Left ventricle myocardium inferior (tissue), 1 donor: ENCODE results near the gene BTN3A1. TPM values are rescaled to one million over a fixed set of nuclear protein-coding genes. Genes with fewer than 3 reads are reported as not detected.

Experiments used
- DNase-seq: peaks from one replicate; pipeline ENCODE4 v3.0.0-alpha.2; 2020
- H3K27ac ChIP-seq: fragments of 200-600 bp; replicated peaks from 2 replicates; pipeline ENCODE4 v1.8.0; 2021
- H3K27me3 ChIP-seq: fragments of 200-600 bp; 2 replicates; pipeline ENCODE4 v1.8.0; 2021; ENCODE audit warnings: low read depth
- H3K36me3 ChIP-seq: fragments of 200-600 bp; 2 replicates; pipeline ENCODE4 v1.8.0; 2021
- H3K4me1 ChIP-seq: fragments of 200-600 bp; 2 replicates; pipeline ENCODE4 v1.8.0; 2021
- H3K4me3 ChIP-seq: fragments of 200-600 bp; 2 replicates; pipeline ENCODE4 v1.8.0; 2021; ENCODE audit warnings: mild to moderate bottlenecking, moderate library complexity
- H3K9me3 ChIP-seq: fragments of 200-600 bp; replicated peaks from 2 replicates; pipeline ENCODE4 v1.8.0; 2021
- CTCF ChIP-seq: fragments of 200-600 bp; IDR thresholded peaks from 2 replicates; pipeline ENCODE4 v1.8.0; 2021; ENCODE audit warnings: antibody characterized with exemption, mild to moderate bottlenecking, borderline replicate concordance
- intact Hi-C: fragments of 100-400 bp; cut with micrococcal nuclease; formaldehyde crosslinking; loops from one replicate; pipeline ENCODE4 v1.11.0; 2022
- total RNA-seq: library from RNA; stranded (reverse); fragmentation: NEBNext Ultra II Directional; extraction: Animal tissue kit (Norgen Biotek cat#: 25700); gene quantifications from one replicate; pipeline ENCODE4 v1.2.1, GENCODE V29; 2021
- donor health status: DM: no; HTN: yes; CAD: no; lungs with severe emphysema.

Gene BTN3A1
- total RNA-seq, 1 donor from 2014 or later: 9.7 TPM

- Histone ChIP-seq H3K9me3 (no peaks in the 10 kb centered on the region), H3K36me3 (peaks cover 9% of the 10 kb centered on the region), H3K4me3 (peak overlapping the region; percentile 90), H3K4me1 (peaks cover 44% of the 10 kb centered on the region), H3K27ac (peak overlapping the region; percentile 92), H3K27me3 (no peaks in the 10 kb centered on the region)
- DNase-seq: no peak
- intact Hi-C loops: no loop called here
- peak; percentile 46 for TF ChIP-seq CTCF
These were observed 18.7 kb downstream of the BTN3A1 start for GRCh38 chr6:26420688-26421171.

GRCh38 chr6:26421259-26422144 is 19.4 kb downstream of the BTN3A1 start:
- H3K4me1 ChIP-seq: peaks cover 44% of the 10 kb centered on the region
- DNase-seq: peak; percentile 44
- H3K4me3 ChIP-seq: peak overlapping the region; percentile 90
- peak overlapping the region; percentile 92 for H3K27ac ChIP-seq
- no peak for TF ChIP-seq CTCF
- no peaks in the 10 kb centered on the region for H3K27me3 ChIP-seq
- intact Hi-C loops: no loop called here
- H3K36me3 ChIP-seq: peaks cover 17% of the 10 kb centered on the region
- H3K9me3 ChIP-seq: no peaks in the 10 kb centered on the region

- Histone ChIP-seq H3K4me3 (peak overlapping the region; percentile 90), H3K4me1 (peaks cover 44% of the 10 kb centered on the region), H3K27ac (no peak overlapping the region), H3K9me3 (no peaks in the 10 kb centered on the region), H3K27me3 (no peaks in the 10 kb centered on the region), H3K36me3 (peaks cover 25% of the 10 kb centered on the region)
- intact Hi-C loops: no loop called here
- TF ChIP-seq CTCF: no peak
- DNase-seq: no peak
These were observed 20.3 kb downstream of the BTN3A1 start for GRCh38 chr6:26422329-26422728.

GRCh38 chr6:26426691-26427450 is 24.8 kb downstream of the BTN3A1 start:
- Histone ChIP-seq H3K36me3 (peaks cover 50% of the 10 kb centered on the region), H3K9me3 (no peaks in the 10 kb centered on the region), H3K4me1 (peaks cover 45% of the 10 kb centered on the region), H3K4me3 (no peak overlapping the region), H3K27ac (no peak overlapping the region), H3K27me3 (no peaks in the 10 kb centered on the region)
- DNase-seq: no peak
- intact Hi-C loops: no loop called here
- TF ChIP-seq CTCF: no peak

- H3K36me3 ChIP-seq: peaks cover 50% of the 10 kb centered on the region
- peaks cover 42% of the 10 kb centered on the region for H3K4me1 ChIP-seq
- no peak overlapping the region for H3K4me3 ChIP-seq
- no peak overlapping the region for H3K27ac ChIP-seq
- no peaks in the 10 kb centered on the region for H3K9me3 ChIP-seq
- no peak for TF ChIP-seq CTCF
- intact Hi-C loops: no loop called here
- DNase-seq: no peak
- no peaks in the 10 kb centered on the region for H3K27me3 ChIP-seq
These were observed 25.4 kb downstream of the BTN3A1 start for GRCh38 chr6:26427451-26427809.
